SKM-1 (cell line): ENCODE measurements around the gene SMC5.

Source experiments
- DNase-seq: peaks from one replicate; lab custom pipeline; 2025; ENCODE audit not compliant: unreplicated experiment; lab: John Stamatoyannopoulos, UW

Gene SMC5

GRCh38 chr9:70403618-70404025 lies 144.8 kb downstream of the SMC5 start:
- no peak for DNase-seq

DNA sequence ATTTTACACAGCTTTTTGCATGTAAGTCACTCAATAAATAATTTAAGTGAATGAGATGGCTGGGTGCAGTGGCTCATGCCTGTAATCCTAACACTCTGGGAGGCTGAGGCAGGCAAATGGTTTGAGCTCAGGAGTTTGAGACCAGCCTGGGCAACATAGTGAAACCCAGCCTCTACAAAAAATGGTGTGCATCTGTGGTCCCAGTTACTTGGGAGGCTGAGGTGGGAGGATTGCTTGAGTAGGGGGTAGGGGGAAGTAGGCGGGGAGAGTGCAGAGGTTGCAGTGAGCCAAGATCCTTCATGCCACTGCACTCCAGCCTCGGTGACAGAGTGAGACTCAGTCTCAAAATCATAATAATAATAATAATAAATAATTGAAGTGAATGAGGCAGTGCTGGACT lies 145.5 kb downstream of the SMC5 start:
- DNase-seq, result no peak
